Stimulated activated CD4-positive, alpha-beta T cell treated with anti-CD3 and anti-CD28 coated beads, TNF-alpha, amount 100 ng/mL, for 24 hours (primary cell): ENCODE data around the gene KATNIP.
A peak's percentile ranks its signal among the peaks of the same experiment; 100 is the strongest.

Source experiments
- DNase-seq, 3 experiments: peaks; one replicate each; pipeline ENCODE4 v3.0.0-alpha.2; 2020; ENCODE audit warnings: low read depth in 3 of 3

Gene KATNIP

DNA sequence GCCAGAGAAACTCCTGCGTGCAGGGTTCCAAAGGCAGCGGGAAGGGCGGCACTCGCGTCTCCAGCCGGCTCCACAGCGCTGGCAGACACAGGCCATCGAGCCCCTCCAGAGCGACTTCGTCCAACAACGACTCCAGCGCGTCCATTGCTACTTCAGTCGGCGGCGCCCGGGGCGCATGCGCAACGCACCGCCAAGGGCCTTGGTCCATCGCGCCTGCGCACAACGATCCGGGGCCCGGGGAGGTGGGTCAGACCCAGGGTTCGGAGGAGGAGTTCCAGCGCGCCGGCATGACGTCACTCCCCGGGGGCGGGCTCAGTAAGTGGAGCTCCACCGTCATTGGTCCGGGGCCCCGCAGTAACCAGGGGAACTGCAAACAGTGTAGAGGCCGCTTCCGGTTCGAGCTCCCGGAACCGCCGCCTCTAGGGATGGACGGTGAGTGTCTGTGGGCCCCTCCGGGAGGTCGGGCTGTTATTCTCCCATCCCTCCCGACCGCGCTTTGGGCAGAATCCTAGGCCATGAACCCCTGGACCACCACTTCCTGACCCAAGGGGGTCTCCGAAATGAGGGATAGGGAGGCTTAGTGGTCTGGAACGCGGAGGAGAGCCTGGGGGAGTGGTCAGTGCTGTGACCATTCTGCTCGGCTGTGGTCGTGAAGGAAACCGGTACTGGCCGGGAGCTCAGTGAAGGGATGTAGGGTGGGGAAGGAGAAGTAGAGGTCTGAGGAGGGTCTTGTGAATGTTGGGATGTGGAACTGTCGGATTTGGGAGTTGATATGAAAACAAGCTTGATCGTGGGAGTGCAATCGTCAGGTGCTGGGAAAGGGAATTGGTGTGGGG, at the start of gene KATNIP, which contains the start of gene GTF3C1:
TSS of gene KATNIP (plus strand) at position 399 of the 836 bp plus-strand sequence. CDS start at position 426, 27 bp downstream.
TSS of gene GTF3C1 (minus strand) at position 168 of the 836 bp plus-strand sequence. CDS start at position 145, 23 bp downstream.
- peak; percentile 100 for DNase-seq

DNA sequence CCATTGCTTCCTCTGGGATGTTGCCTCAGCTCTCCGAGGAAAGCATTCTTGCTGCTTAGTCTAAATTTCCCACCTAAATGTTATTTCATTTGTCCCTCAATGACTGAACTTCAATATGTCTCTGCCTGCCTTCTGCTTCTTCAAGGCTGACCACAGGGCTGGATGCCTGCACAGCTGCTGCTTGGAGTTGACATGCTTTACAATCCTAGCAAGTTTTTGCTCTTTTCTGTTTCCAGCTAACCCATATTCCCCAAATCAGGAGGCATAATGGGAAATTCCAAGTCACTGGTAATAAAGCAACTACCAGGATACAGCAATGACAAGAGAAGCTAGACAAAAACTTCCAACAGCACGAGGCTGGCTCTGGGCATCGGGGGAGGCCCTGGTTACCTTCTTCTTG, 49.1 kb upstream of the KATNIP start:
- no peak for DNase-seq

DNA sequence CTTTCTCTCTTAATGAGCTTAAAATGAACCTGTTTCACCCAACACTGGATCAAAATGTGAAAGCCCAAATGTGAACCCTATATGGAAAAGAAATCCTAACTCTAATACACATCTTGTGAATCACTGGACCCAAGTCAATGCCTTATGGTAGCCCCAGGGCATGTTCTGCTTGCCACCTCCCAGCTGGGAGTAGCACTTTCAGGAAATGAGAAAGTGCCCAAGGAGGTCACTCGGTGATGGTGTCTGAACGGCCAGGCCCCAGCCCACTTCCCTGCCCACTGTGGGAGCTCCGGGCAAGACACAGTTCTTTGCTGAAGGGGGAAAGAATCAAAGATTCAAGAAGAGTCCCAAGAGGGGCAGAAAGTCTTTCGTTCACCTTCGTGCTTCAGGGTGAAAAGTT, 46.3 kb upstream of the KATNIP start:
- no peak for DNase-seq

DNA sequence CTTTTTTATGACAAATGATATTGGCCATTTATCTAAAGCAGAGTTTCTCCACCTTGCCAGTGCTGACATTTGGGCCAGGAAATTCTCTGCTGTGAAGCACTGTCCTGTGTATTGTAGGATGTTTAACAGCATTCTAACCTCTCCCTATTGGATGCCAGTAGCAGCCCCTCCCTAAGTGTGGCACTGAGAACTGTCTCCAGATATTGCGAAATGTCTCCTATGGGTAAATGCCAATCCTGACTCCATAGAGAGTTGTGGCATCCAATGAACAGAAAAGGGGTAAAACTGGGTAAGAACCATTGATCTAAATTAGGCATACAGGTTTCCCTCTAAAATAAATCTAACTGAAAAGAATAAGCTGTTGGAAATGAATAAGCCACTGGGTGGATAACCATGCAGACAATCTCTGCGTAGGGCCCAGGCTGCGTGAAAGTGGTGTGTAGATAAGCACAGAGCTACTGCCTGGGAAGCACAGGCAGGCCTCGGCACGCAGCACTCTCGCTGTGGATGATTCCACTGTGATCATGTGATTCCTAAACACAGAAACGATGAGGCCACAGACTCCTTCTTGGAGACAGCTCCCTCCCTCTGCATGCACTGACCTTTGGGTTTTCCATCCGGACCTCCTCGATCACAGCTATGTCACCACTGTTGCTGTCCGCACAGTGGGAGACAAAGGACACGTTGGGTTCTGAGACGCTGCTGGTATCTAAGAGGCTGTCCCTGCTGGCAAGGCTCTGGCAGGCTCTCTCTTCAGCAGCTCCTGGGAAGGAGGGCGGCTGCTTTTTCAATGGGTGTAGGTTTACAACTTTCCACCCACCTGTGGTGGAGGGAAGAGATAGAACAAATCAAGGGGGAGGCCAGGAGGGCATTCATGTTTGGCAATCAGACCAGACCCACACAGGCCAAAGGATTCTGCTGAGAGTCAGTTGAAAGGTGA, 44.4 kb upstream of the KATNIP start:
- DNase-seq, result no peak

GRCh38 chr16:27506771-27507170, 43.2 kb upstream of the KATNIP start:
- DNase-seq, result no peak

DNA sequence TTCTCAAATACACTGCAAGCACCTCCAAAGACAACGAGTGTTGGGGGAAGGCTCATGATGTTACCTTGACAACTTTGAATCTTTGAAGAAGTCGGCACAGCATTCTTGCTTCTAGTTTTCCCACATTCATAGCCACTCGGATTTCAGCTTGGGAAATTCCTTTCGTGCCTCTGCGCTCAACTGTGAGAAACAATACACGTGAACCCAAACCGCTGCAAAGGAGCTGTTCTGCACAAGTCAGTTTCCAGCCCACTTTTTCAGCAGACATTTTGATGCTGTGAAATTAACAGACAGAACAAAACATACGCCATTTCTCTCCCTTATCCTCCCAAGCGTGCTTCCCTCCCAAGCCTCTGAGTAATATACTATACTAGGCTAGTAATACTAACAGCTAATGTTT, 41.5 kb upstream of the KATNIP start:
- no peak for DNase-seq

- no peak for DNase-seq
Measured at GRCh38 chr16:27511657-27512448, 38.1 kb upstream of the KATNIP start.

DNA sequence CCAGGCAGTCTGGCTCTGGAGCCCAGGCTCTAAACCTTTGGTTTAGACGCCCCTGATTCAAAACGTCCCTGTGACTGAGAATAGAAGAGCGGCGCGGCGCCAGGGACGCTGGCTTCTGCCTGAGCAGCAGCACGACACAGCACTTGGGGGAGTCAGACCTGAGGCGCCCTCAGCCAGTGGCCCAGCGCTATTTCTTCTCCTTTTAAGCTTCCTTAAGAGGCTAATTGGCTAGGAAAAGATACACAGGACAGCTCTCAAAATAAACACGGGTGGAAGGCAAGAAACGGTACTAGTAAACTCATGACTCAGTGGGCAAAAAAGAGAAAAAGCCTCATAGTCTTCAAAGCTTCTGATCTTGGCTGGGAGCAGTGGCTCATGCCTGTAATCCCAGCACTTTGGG, 35.1 kb upstream of the KATNIP start:
- no peak for DNase-seq

- DNase-seq, result peak in 1 of 3 experiments; percentile 21
Measured at GRCh38 chr16:27515874-27516353, 34.0 kb upstream of the KATNIP start.

DNA sequence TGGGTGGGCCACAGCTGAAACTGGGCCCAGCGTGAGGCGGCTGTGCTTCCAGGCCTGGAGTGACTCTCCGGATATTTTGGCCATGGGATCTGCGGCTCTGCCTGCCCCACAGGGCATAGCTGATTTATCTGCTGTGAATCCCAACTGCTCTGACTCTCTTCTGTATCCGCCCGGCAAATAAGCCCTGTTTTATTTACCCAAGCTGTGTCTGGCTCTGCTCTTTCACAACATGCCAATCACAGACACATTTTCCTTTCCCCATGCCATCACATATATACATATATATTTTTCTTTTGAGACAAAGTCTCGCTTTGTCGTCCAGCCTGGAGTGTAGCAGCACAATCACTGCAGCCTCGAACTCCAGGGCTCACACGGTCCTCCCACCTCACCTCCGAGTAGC, 33.6 kb upstream of the KATNIP start:
- no peak for DNase-seq

- no peak for DNase-seq
Measured at GRCh38 chr16:27517664-27518063, 32.3 kb upstream of the KATNIP start.

DNA sequence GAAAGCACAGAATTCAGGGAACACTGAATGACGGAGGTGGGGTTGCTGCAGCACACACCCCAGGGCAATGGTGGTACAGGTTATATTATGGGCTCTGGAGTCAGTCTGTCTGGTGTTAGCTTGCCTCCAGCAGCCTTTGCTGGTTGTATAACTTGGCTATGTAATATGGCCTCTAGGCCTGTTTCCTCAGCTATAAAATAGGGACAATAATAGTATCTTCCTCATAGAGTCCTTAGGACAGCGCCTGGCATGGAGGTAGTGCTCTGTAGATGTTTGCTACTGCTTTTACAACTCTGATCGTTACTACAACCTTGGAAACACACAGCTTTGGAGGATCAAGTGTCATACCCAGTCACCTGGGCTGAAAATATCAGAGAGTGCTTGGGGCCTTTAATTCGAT, 31.7 kb upstream of the KATNIP start:
- no peak for DNase-seq

GRCh38 chr16:27520982-27521673, 28.8 kb upstream of the KATNIP start:
- no peak for DNase-seq

- no peak for DNase-seq
Measured at GRCh38 chr16:27522173-27522707, 27.7 kb upstream of the KATNIP start.

- DNase-seq, result no peak
Measured at GRCh38 chr16:27526180-27526579, 23.8 kb upstream of the KATNIP start.

DNA sequence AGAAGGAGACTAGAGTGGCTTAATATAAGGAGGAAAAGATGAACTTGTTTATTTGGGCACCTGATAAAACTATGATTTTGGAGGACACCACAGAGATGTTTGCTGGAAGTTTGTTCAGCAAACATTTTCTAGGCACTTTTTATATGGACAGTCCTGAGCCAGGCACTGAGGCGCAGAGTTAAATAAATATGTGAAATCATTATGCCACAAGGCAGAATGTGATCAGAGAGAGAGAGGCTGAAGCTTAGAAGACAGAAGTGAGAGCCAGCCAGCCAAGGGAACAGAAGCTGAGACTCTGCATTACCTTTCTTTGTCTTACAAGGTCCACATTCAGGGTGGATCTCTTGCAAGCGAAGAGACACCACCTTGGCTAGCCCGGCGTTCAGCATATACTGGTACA, 21.6 kb upstream of the KATNIP start:
- no peak for DNase-seq

- no peak for DNase-seq
Measured at GRCh38 chr16:27529962-27530361, 20.0 kb upstream of the KATNIP start.

- DNase-seq, result no peak
Measured at GRCh38 chr16:27531186-27531585, 18.8 kb upstream of the KATNIP start.

GRCh38 chr16:27531826-27532800, 17.8 kb upstream of the KATNIP start:
- DNase-seq, result no peak
